GM19452 (cell line): ENCODE results near the gene CLTA.

ENCODE experiments used
- ATAC-seq: cut with Tn5 transposase; IDR thresholded peaks from one replicate; pipeline ENCODE4 v1.9.1; 2021; ENCODE audit not compliant: unreplicated experiment

CLTA gene

GRCh38 chr9:36187414-36187813, 3.3 kb upstream of the CLTA start:
- no peak for ATAC-seq

- ATAC-seq: no peak
Observed at GRCh38 chr9:36188212-36188611, 2.5 kb upstream of the CLTA start.

- ATAC-seq: no peak
Observed at GRCh38 chr9:36189976-36190375, 745 bp upstream of the CLTA start.

DNA sequence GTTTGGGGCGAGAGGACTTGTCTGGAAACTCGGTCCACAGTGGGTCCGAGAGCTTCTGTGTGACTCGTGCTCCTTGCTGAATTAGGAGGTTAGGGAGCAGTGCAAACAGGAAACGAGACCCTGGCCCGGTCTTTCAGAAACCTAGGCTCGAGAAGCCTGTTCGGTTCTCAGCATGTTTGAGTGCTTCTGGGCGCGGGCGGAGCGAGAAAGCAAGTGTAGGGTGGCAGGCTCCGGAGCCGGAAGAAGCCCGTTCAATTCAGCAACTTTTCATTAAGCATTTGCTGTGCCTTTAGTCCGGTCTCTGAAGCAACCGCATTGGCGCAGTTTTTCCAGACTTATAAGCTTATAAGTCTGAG, 547 bp downstream of the CLTA start:
- ATAC-seq: no peak

DNA sequence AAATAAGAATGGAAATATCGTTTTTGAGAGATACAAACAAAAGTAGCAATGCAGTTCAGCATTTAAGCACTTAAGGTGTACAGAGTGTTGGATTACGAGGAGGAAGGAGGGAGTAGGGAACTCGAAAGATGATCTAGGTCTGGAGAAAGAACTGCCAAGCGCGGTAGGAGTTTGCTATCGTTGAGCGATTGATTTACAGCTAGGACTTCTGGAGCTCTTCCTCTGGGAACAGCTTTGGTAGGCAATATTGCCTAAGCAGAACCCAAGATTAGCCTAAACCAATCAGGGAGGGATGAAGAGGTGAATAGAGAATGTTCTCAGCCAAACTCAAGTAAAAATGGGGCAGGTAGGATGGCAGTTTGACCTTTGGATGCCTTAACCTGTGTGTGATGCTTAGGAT, 965 bp downstream of the CLTA start:
- ATAC-seq: no peak

- ATAC-seq: no peak
Observed at GRCh38 chr9:36192196-36192595, 1.5 kb downstream of the CLTA start.

GRCh38 chr9:36193023-36193422, 2.3 kb downstream of the CLTA start:
- ATAC-seq: no peak

- ATAC-seq: no peak
Observed at GRCh38 chr9:36194326-36195000, 3.7 kb downstream of the CLTA start.

GRCh38 chr9:36204906-36205547, 14.3 kb downstream of the CLTA start:
- no peak for ATAC-seq

GRCh38 chr9:36207016-36207415, 16.3 kb downstream of the CLTA start:
- ATAC-seq: no peak

DNA sequence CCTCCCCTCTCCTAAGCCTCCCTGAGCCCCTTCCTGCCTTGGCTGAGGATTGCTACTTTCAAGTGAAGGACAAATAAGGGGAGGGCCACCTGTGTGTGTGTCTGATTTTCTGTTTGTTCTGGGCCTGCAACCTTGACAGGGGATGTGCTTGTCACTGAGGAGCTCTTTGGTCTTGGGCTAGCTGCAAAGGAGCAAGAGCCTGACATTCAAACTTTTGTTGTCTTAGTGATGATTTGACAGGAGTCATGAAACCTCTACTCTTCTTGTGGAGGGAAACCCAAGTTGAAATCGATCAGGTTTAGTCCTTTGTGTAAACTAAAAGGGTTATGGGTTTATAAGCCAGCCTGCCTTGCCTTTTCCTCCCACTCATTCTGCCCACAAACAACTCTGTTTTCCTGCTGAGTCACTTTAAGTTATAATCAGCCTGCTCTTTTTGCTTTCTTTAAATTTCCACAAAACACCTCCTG, 16.9 kb downstream of the CLTA start:
- no peak for ATAC-seq

- no peak for ATAC-seq
Observed at GRCh38 chr9:36208521-36209253, 18.0 kb downstream of the CLTA start.

GRCh38 chr9:36210722-36211121, 20.0 kb downstream of the CLTA start:
- ATAC-seq: no peak

- ATAC-seq: no peak
Observed at GRCh38 chr9:36211510-36211909, 20.8 kb downstream of the CLTA start.

DNA sequence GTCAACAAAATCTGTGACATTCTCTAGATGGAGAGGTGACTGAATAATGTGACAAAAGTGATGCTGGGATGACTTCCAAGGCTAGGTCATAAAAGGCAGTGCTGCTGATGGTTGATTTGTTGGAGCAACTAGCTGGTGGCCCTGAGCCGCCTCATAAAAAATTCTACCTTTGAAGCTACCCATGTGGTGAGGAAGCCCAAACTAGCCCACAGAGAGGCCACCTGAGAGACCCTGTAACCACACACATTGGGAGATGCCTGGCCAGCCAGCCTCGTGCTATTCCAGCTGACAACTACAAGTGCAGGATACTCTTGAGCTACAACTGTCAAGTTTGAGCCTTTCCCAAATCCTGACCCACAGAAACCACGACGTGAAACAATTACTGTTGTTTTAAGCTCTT, 22.7 kb downstream of the CLTA start:
- no peak for ATAC-seq

GRCh38 chr9:36213989-36214388, 23.3 kb downstream of the CLTA start:
- ATAC-seq: no peak

GRCh38 chr9:36214571-36214970, 23.9 kb downstream of the CLTA start:
- ATAC-seq: no peak

DNA sequence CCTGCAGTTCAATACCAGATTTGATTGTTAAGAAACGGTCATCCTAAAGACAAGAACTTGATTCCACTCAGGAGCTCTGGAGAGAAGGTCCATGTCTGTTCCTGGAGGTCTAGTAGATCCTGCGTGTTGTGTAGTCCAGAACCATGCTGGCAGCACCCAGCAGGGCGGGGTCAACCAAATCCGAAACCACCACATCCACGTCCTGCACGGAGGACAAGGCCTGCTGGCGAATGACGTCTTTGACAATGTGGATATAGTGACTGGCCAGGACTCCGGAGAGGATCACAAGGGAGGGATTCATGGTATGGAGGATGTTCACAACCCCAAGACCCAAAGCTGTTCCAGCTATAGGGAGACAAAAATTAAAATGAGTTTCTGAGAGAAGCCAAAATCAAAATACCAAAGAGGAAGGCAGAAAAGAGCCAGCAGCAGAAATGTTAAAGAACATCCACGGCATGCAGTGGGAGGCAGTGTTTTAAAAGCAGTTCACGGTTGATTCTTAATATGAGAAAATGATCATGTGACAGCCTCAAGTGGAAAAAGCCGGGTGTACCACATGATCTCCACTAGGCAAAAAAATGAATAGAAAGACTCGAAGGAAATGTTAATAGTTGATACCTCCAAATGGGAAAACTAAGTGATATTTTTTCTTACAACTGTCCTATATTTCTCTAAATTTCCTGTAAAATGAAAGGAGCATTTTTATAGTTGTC, 26.7 kb downstream of the CLTA start:
- ATAC-seq: no peak

DNA sequence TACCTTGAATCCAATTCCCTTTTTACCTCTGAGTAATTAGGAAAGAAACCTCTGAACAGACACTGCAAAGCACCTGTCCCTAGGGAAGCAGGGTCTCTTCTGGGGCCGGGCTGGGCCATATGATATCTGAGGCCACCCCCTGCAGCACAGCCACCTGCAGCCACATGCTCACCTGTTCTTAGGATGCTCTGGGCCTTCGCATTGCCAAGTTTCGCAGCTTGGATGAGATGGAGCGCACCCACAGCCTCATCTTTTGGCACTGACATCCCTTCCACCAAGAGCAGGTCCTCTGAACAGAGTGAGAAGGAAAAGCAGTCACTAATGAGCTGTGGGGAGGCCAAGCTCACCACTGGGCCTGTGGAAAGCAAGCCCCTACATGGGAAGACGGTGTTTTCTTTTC, 27.3 kb downstream of the CLTA start:
- no peak for ATAC-seq

DNA sequence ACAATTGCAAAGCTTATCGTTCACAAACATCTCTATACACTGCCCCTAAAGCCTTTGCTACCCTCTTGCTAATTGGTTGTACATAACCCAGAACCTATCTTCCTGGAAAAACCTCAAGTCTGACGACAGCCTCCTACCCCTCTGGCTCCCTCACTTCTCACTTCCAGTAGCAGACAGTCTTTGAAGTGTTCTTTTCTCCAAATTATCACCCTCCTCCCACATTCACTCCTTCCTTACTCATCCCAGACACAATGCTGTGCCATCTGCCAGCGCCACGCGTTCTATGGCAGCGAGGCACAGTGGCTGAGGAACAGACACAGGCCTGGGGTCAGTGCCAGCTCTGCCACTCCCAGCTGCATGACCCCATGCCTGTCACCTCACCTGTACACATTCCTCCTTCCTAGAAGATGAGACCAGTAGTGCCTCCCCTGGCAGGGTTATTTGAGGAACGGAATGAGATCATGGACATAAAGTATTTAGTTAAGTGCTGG, 27.7 kb downstream of the CLTA start:
- ATAC-seq: no peak

GRCh38 chr9:36221667-36222066, 30.9 kb downstream of the CLTA start:
- no peak for ATAC-seq
